Natural killer cell (primary cell): Measurements from ENCODE around the gene CT47C1. TPM values are rescaled to one million over a fixed set of nuclear protein-coding genes. Genes with fewer than 3 reads are reported as not detected.
"Not testable (repeated sequence)": the region's sequence is repeated elsewhere in the genome, so short reads cannot be mapped to it uniquely, and the experiment has no call there.

ENCODE experiments used
- ATAC-seq, 3 donors: fragments of 150-1000 bp in 2 of 3; fragments of 200-7000 bp in 1 of 3; cut with Tn5 transposase; 1 replicate in 1 of 3; 2 replicates in 2 of 3; pipeline ENCODE4 v1.10.0; 2021; ENCODE audit warnings: mild to moderate bottlenecking in 2 of 3, moderate library complexity in 2 of 3
- DNase-seq, 2 donors: peaks; one replicate each; pipeline versions ENCODE4 v3.0.0 to v3.0.0-alpha.2; 2013 to 2021; ENCODE audit warnings: mixed read lengths in 1 of 2
- H3K27ac ChIP-seq: one replicate; pipeline ENCODE4 v1.5.1; 2013; ENCODE audit warnings: mild to moderate bottlenecking, low read length
- H3K27me3 ChIP-seq: one replicate; pipeline ENCODE4 v1.6.1; 2013; ENCODE audit warnings: low read length; ENCODE audit not compliant: control insufficient read depth, insufficient read depth
- H3K36me3 ChIP-seq: one replicate; pipeline ENCODE4 v1.6.1; 2013; ENCODE audit warnings: low read length; ENCODE audit not compliant: control insufficient read depth, insufficient read depth
- H3K4me1 ChIP-seq: one replicate; pipeline ENCODE4 v1.6.1; 2013; ENCODE audit warnings: low read length; ENCODE audit not compliant: control insufficient read depth, insufficient read depth
- H3K4me3 ChIP-seq: one replicate; pipeline ENCODE4 v1.5.1; 2013; ENCODE audit warnings: low read length
- H3K9me3 ChIP-seq: one replicate; pipeline ENCODE4 v1.6.1; 2013; ENCODE audit warnings: low read length; ENCODE audit not compliant: control insufficient read depth, insufficient read depth
- H3K27ac Mint-ChIP-seq, 2 donors: one replicate each; pipeline ENCODE4 v1.8.0; 2022; ENCODE audit warnings: mild to moderate bottlenecking in 2 of 2, mixed read lengths in 2 of 2, moderate library complexity in 1 of 2
- H3K27me3 Mint-ChIP-seq, 2 donors: one replicate each; pipeline ENCODE4 v1.8.0; 2022; ENCODE audit warnings: low read depth in 2 of 2, mixed read lengths in 2 of 2
- H3K36me3 Mint-ChIP-seq: one replicate; pipeline ENCODE4 v1.8.0; 2022; ENCODE audit warnings: mixed read lengths
- H3K4me1 Mint-ChIP-seq, 2 donors: one replicate each; pipeline ENCODE4 v1.8.0; 2022; ENCODE audit warnings: mixed read lengths in 2 of 2
- H3K4me3 Mint-ChIP-seq: one replicate; pipeline ENCODE4 v1.8.0; 2022; ENCODE audit warnings: mild to moderate bottlenecking, moderate library complexity, mixed read lengths
- H3K9me3 Mint-ChIP-seq, 2 donors: one replicate each; pipeline ENCODE4 v1.8.0; 2022; ENCODE audit warnings: mixed read lengths in 2 of 2
- CTCF ChIP-seq: fragments of 200-600 bp; IDR thresholded peaks from one replicate; pipeline ENCODE4 v1.8.0; 2022; ENCODE audit warnings: antibody characterized with exemption
- WGBS: methylation state at CpG from one replicate; pipeline ENCODE4 v1.1.7; 2013; ENCODE audit warnings: missing lambda C conversion rate; ENCODE audit not compliant: insufficient coverage; 5-methylcytosine and 5-hydroxymethylcytosine counted together
- intact Hi-C: fragments of 100-400 bp; cut with micrococcal nuclease; formaldehyde crosslinking; loops from one replicate; pipeline ENCODE4 v1.14.2; 2022
- total RNA-seq, 4 donors: library from RNA; stranded (reverse); fragments of 120-200 nt in 1 of 4; gene quantifications; one replicate each; pipeline versions ENCODE4 v1.2.3 to v1.2.4, GENCODE V29; 2013 to 2022

CT47C1 gene
- total RNA-seq, 3 donors from 2014 or later (not counting 1 experiment from before 2014, with no cell fraction given), result not detected

- Histone ChIP-seq H3K27me3 (no peaks in the 10 kb centered on the region), H3K36me3 (no peaks in the 10 kb centered on the region), H3K27ac (no peak overlapping the region), H3K4me1 (no peaks in the 10 kb centered on the region), H3K4me3 (no peak overlapping the region), H3K9me3 (no peaks in the 10 kb centered on the region)
- H3K4me1 Mint-ChIP-seq, result no peaks in the 10 kb centered on the region
- TF ChIP-seq CTCF, result no peak
- WGBS, result 80% methylated on average over 1 of the region's 1 CpG
- no peak for ATAC-seq
- intact Hi-C loops, result no loop called here
- no peaks in the 10 kb centered on the region for H3K36me3 Mint-ChIP-seq
- H3K27ac Mint-ChIP-seq, result no peak overlapping the region
- H3K27me3 Mint-ChIP-seq, result peaks cover 7 to 14% of the 10 kb centered on the region in 2 donors
- H3K9me3 Mint-ChIP-seq, result no peaks in the 10 kb centered on the region
- H3K4me3 Mint-ChIP-seq, result no peak overlapping the region
- DNase-seq, result no peak
Observed at GRCh38 chrX:119028733-119029330, 44.0 kb upstream of the CT47C1 start.

GRCh38 chrX:119029656-119030055 is 43.1 kb upstream of the CT47C1 start:
- WGBS, result 96% methylated on average over 6 of the region's 10 CpGs

GRCh38 chrX:119030990-119031389 is 41.8 kb upstream of the CT47C1 start:
- Histone ChIP-seq H3K4me3 (no peak overlapping the region), H3K36me3 (no peaks in the 10 kb centered on the region), H3K4me1 (no peaks in the 10 kb centered on the region), H3K9me3 (no peaks in the 10 kb centered on the region), H3K27ac (no peak overlapping the region), H3K27me3 (no peaks in the 10 kb centered on the region)
- intact Hi-C loops, result no loop called here
- H3K27ac Mint-ChIP-seq, result no peak overlapping the region
- DNase-seq (no peak), ATAC-seq (no peak)
- no peak for TF ChIP-seq CTCF
- no peaks in the 10 kb centered on the region for H3K4me1 Mint-ChIP-seq
- H3K36me3 Mint-ChIP-seq, result no peaks in the 10 kb centered on the region
- H3K9me3 Mint-ChIP-seq, result peaks cover 0 to 4% of the 10 kb centered on the region in 2 donors
- peaks cover 7 to 14% of the 10 kb centered on the region in 2 donors for H3K27me3 Mint-ChIP-seq
- no peak overlapping the region for H3K4me3 Mint-ChIP-seq

More at GRCh38 chrX:119029656-119030055, 43.1 kb upstream of the CT47C1 start:
- H3K4me3 ChIP-seq, ATAC-seq, H3K9me3 ChIP-seq, DNase-seq, H3K27ac ChIP-seq, H3K4me1 Mint-ChIP-seq, H3K27ac Mint-ChIP-seq, intact Hi-C loops, H3K9me3 Mint-ChIP-seq, H3K4me1 ChIP-seq, H3K36me3 Mint-ChIP-seq, H3K4me3 Mint-ChIP-seq, H3K27me3 ChIP-seq, H3K36me3 ChIP-seq: not testable (repeated sequence)
- H3K27me3 Mint-ChIP-seq, result peaks cover 7 to 14% of the 10 kb centered on the region in 2 donors

- TF ChIP-seq CTCF, result no peak
- Histone ChIP-seq H3K4me3 (no peak overlapping the region), H3K4me1 (no peaks in the 10 kb centered on the region), H3K27ac (no peak overlapping the region), H3K36me3 (no peaks in the 10 kb centered on the region), H3K27me3 (no peaks in the 10 kb centered on the region), H3K9me3 (no peaks in the 10 kb centered on the region)
- 100% methylated on average over 2 of the region's 4 CpGs for WGBS
- no peak for ATAC-seq
- peaks cover 7 to 8% of the 10 kb centered on the region in 2 donors for H3K27me3 Mint-ChIP-seq
- intact Hi-C loops, result no loop called here
- H3K4me1 Mint-ChIP-seq, result no peaks in the 10 kb centered on the region
- no peaks in the 10 kb centered on the region for H3K36me3 Mint-ChIP-seq
- no peak overlapping the region for H3K27ac Mint-ChIP-seq
- DNase-seq, result no peak
- H3K4me3 Mint-ChIP-seq, result no peak overlapping the region
- H3K9me3 Mint-ChIP-seq, result peaks cover 0 to 4% of the 10 kb centered on the region in 2 donors
Observed at GRCh38 chrX:119036107-119037029, 36.4 kb upstream of the CT47C1 start.
